Measurements from ENCODE around the gene GABBR2. TPM values are rescaled to one million over a fixed set of nuclear protein-coding genes. Genes with fewer than 3 reads are reported as not detected.

The GABBR2 gene
- total RNA-seq, 1 experiment from 2014 or later, result not detected

GRCh38 chr9:98519641-98520040 lies 189.1 kb downstream of the GABBR2 start:
- Mint-ChIP-seq H3K4me1 (ENCODE audit: insufficient read depth, unreplicated experiment) (peaks cover 8% of the 10 kb centered on the region), H3K9me3 (ENCODE audit: unreplicated experiment) (no peaks in the 10 kb centered on the region), H3K36me3 (ENCODE audit: insufficient read depth, unreplicated experiment) (no peaks in the 10 kb centered on the region), H3K4me3 (ENCODE audit: unreplicated experiment) (no peak overlapping the region), H3K27me3 (ENCODE audit: insufficient read depth, unreplicated experiment) (peaks cover 8% of the 10 kb centered on the region), H3K27ac (ENCODE audit: low read depth, unreplicated experiment) (no peak overlapping the region)
- ChIA-PET CTCF (no interaction called here), POLR2A (no interaction called here)
- no TSS peak for BruUV-seq (replicated peaks)
- intact Hi-C loops (cut with micrococcal nuclease), result no loop called here
- DNase-seq (ENCODE audit: unreplicated experiment), result no peak
- TF ChIP-seq CTCF (IDR thresholded peaks at IDR 0.05; ENCODE audit: unreplicated experiment), result no peak

GRCh38 chr9:98518556-98518955 lies 190.2 kb downstream of the GABBR2 start:
- ChIA-PET POLR2A (no interaction called here), CTCF (no interaction called here)
- Mint-ChIP-seq H3K9me3 (ENCODE audit: unreplicated experiment) (no peaks in the 10 kb centered on the region), H3K27me3 (ENCODE audit: insufficient read depth, unreplicated experiment) (no peaks in the 10 kb centered on the region), H3K4me1 (ENCODE audit: insufficient read depth, unreplicated experiment) (peaks cover 8% of the 10 kb centered on the region), H3K4me3 (ENCODE audit: unreplicated experiment) (no peak overlapping the region), H3K36me3 (ENCODE audit: insufficient read depth, unreplicated experiment) (no peaks in the 10 kb centered on the region), H3K27ac (ENCODE audit: low read depth, unreplicated experiment) (no peak overlapping the region)
- DNase-seq (ENCODE audit: unreplicated experiment), result no peak
- intact Hi-C loops (cut with micrococcal nuclease), result no loop called here
- TF ChIP-seq CTCF (IDR thresholded peaks at IDR 0.05; ENCODE audit: unreplicated experiment), result no peak
- no TSS peak for BruUV-seq (replicated peaks)

- intact Hi-C loops (cut with micrococcal nuclease), result no loop called here
- no peak for DNase-seq (ENCODE audit: unreplicated experiment)
- Mint-ChIP-seq H3K4me3 (ENCODE audit: unreplicated experiment) (no peak overlapping the region), H3K36me3 (ENCODE audit: insufficient read depth, unreplicated experiment) (no peaks in the 10 kb centered on the region), H3K4me1 (ENCODE audit: insufficient read depth, unreplicated experiment) (peaks cover 8% of the 10 kb centered on the region), H3K9me3 (ENCODE audit: unreplicated experiment) (no peaks in the 10 kb centered on the region), H3K27ac (ENCODE audit: low read depth, unreplicated experiment) (no peak overlapping the region), H3K27me3 (ENCODE audit: insufficient read depth, unreplicated experiment) (no peaks in the 10 kb centered on the region)
- TF ChIP-seq CTCF (IDR thresholded peaks at IDR 0.05; ENCODE audit: unreplicated experiment), result no peak
- no TSS peak for BruUV-seq (replicated peaks)
- POLR2A ChIA-PET, result no interaction called here
- CTCF ChIA-PET, result interaction anchor here (0.5 to 0.7 kb wide), 2 partner anchors 275 to 1703 kb away, joined by 3 to 4 read pairs; no protein-coding TSS in a partner anchor
Measured at GRCh38 chr9:98517761-98518160, 191.0 kb downstream of the GABBR2 start.

GRCh38 chr9:98516897-98517503 lies 191.7 kb downstream of the GABBR2 start:
- BruUV-seq (replicated peaks), result no TSS peak
- peaks cover 8% of the 10 kb centered on the region for H3K4me1 Mint-ChIP-seq (ENCODE audit: insufficient read depth, unreplicated experiment)
- no peak overlapping the region for H3K4me3 Mint-ChIP-seq (ENCODE audit: unreplicated experiment)
- no peak for DNase-seq (ENCODE audit: unreplicated experiment)
- intact Hi-C loops (cut with micrococcal nuclease), result no loop called here
- H3K36me3 Mint-ChIP-seq (ENCODE audit: insufficient read depth, unreplicated experiment), result no peaks in the 10 kb centered on the region
- TF ChIP-seq CTCF (IDR thresholded peaks at IDR 0.05; ENCODE audit: unreplicated experiment), result no peak
- H3K27me3 Mint-ChIP-seq (ENCODE audit: insufficient read depth, unreplicated experiment), result no peaks in the 10 kb centered on the region
- POLR2A ChIA-PET, result interaction anchor here (0.6 kb wide), 1 partner anchor 78 kb away, joined by 3 read pairs; no protein-coding TSS in a partner anchor
- H3K27ac Mint-ChIP-seq (ENCODE audit: low read depth, unreplicated experiment), result no peak overlapping the region
- H3K9me3 Mint-ChIP-seq (ENCODE audit: unreplicated experiment), result no peaks in the 10 kb centered on the region
- CTCF ChIA-PET, result no interaction called here

Measured in MCF 10A (cell line).